GM18517 (cell line): Measurements from ENCODE around the gene MINDY4.

Source experiments
- ATAC-seq: cut with Tn5 transposase; IDR thresholded peaks from one replicate; pipeline ENCODE4 v1.9.1; 2021; ENCODE audit warnings: mild to moderate bottlenecking, moderate library complexity; ENCODE audit not compliant: unreplicated experiment

Gene MINDY4

DNA sequence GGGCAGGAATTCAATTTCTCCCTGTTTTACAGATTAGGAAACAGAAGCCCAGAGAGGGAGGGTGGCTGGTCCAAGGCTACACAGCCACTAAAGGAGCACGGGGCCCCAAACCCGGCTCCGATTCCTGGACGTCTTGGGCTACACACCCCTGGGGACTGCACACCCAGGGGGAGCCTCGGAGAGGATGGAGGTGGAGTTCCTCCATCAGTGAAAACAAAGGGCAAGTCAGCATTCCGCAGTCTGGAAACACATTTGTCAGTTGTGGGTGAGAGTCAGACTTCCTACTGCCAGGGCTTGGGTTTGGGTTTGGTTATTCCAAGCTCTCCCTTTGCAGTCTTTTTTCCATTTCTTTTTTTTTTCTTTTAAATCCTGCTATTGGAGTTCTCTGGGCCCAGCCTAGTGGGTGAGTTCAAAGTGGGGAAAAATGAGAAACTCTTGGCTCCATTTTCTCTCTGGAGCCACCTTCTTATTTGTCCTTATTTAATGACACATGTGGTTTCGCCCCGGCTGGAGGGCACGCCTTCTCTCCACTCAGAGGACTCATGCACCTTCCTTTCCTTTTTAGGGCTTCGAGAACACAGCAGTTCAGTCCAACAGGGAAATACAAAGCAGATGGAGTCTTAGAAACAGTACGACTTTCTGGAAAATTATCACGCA lies 80.6 kb downstream of the MINDY4 start:
- no peak for ATAC-seq

DNA sequence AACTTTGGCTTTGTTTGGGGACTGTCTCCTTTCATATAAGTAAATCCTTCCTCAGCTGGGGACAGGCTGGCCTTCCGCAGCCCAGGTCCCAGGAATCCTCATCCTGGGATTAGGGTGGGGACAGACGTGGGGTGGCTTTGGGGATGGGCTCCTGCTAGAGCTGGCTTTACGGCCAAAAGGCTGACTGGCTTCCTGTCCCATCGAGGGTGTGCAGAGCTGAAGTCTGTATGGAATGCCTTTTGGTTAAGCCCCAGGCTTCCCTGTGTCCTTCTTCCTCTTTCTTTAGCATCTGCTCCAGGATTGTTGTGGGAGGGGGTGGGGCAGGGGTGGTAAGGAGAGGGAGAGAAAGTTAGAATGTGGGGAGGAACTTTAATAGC lies 81.1 kb downstream of the MINDY4 start:
- no peak for ATAC-seq

DNA sequence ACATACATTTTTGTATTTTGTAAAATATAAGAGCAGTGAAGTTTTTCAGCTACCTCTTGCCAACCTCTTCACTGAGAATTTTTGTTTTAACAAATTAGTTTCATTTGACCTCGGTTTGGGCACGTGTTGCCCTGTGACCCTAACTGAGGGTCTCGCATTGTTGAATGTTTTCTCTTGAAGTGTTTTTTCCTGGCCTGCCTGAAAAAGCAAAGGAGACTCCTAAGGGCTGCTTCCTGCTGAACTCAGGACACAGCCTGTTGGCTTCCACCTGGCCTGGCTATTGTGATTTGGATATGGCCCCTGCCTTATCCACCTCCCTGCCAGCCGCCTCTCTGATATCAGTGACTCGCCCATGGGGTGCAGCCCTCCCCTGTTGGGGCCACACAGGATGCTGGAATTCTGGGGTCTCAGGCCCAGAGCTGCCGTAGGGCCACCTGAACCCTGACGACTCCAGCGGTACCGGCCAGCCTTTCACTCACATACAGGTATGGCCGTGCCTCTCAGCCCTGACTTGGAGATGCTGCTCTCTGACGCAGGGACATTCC lies 81.6 kb downstream of the MINDY4 start:
- no peak for ATAC-seq

DNA sequence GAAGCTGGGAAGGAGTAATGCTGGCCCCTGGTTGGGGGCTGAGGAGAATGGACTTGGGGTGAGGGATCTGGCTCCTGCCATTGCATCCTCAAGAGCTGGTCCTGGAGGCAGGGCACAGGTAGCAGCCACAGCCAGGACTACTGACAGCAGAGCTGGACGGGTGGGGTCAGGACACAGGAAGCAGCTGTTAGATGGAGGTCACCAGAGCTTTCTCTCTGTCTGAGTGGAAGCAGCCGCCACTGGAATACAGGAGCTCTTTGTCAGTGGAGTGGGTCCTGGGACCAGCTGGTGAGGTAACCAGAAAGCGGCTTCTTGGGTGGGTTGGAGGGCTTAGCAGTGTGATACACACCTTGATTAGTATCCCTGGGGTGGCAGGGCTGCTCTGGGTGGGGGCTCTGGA lies 82.4 kb downstream of the MINDY4 start:
- ATAC-seq = no peak

- ATAC-seq = no peak
Measured at GRCh38 chr7:30855936-30856335, 84.7 kb downstream of the MINDY4 start.

- ATAC-seq = no peak
Measured at GRCh38 chr7:30858576-30858975, 87.4 kb downstream of the MINDY4 start.

DNA sequence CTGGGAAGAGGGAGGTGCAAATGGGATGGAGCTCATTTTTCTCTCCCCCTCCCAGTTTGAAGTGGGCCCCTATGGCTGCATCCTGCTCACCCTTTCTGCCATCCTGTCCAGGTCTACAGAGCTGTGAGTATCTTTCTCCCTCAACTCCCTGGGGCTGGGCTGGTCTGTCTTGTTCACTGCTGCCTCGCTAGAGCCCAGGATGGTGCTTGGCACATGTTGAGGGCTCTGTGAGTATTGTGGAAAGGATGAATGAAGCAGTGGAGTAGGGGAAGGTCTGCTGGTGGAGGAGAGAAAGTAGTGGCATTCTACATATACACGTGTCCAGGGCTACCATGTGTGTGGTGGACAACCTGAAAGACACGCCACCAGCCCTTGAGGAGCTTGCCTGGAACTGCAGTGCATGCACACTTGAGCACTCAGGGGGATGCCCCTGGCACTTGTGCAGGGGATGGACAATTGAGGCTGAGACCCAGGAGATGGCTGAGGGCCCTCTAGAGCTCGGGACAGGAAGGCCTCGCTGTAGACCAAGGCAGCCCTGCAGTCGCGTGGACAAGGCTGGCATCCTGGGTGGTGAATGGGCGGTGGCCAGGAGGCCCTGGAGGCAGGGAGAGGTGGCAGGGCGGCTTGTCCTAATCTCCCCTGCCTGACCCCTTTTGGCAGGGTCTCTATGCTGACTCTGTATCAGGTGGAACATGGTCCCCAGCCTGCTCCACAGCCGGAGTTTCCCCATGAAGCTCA lies 88.2 kb downstream of the MINDY4 start:
- no peak for ATAC-seq

- no peak for ATAC-seq
Measured at GRCh38 chr7:30859940-30860496, 88.8 kb downstream of the MINDY4 start.

DNA sequence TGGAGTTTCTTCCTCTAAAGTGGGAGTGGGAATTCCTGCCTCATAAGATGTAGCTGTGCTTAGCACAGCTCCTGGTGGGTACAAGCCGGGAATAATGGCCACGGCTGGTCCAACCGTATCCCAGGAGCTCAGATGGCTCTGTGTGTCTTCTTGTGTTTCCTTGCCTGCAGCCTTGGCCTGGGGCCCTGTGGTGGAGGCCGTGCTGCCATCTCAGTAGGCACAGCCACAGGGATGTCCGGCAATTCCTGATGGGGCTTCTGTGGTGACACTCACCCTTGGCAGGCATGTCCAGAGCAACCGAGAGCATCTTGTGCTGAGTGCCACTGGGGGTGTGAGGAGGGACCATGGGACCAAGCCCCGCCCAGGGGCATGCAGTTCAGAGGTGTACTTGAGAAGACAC lies 90.4 kb downstream of the MINDY4 start:
- no peak for ATAC-seq

DNA sequence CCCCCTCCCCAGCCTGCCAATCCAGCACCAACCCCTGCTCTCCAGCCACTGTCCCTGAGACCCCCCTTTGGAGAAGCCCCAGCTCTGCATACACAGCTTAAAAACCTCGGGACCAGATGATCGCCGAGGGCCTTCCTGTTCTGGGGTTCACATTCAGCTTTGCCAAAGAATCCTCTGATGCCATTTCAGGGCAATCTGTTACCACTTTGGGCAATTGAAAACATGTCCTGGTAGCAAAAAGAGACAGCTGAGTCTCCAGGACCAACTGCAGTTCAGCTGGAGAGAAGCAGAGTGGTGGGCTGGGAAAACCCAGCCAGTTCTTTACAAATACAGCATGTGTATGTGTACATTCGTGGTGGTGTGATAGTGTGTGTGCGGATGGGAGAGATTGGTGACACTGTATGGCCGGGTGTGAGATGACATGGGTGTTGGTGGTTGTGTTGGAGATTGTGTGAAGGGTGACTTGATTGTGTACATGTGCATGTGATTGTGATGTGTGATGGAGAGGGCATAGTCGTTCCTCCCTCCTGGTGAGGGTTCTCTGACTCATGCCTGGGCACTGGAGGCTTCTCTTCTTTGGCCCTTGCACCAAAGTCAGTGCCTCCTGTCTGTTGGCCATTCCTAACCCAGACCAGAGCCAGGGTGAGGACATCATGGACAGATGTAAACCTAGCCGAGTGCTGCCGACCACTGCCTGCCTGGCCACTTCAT lies 91.9 kb downstream of the MINDY4 start:
- no peak for ATAC-seq

- no peak for ATAC-seq
Measured at GRCh38 chr7:30863706-30864035, 92.5 kb downstream of the MINDY4 start.

GRCh38 chr7:30864101-30864500 lies 92.9 kb downstream of the MINDY4 start:
- no peak for ATAC-seq

- ATAC-seq = no peak
Measured at GRCh38 chr7:30865076-30865475, 93.9 kb downstream of the MINDY4 start.

- ATAC-seq = no peak
Measured at GRCh38 chr7:30865821-30866220, 94.6 kb downstream of the MINDY4 start.

DNA sequence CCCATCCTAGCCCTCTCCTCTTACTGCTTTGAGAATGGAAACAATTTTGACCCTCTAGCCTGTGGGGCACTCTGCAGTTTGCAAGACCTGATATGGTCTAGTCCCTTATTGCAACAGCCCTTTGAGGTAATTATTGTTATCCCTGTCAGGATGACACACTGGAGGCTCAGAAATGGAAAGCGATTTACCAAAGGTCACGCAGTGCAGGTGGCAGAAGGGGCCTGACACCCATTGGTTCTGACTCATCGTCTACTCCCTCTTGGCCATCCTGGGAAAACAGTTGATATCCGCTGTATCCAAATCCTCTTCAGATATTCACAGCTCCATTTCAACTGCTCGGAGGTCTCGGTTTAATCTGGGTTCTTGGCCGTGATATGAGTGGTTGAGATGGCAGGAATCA lies 95.7 kb downstream of the MINDY4 start:
- no peak for ATAC-seq

DNA sequence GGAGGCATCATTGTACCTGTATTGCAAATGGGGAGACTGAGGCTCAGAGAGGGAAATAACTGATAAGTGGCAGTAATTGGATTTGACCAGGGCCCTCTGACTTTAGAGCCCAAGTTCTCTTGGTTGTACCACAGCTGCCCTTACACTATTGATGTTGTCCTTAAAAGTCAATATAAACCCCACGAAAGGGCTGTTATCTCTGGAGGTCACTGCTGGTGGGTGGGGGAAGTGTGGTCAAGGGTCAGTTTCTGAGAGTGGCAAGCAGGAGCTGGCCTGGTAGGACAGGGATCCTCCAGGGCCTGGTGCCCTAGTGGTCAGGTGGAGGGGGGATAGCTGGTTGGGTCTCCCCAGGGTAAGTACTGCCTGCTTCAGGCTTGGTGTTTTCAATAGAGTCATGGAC lies 96.3 kb downstream of the MINDY4 start:
- ATAC-seq = no peak

- ATAC-seq = no peak
Measured at GRCh38 chr7:30869794-30870611, 98.8 kb downstream of the MINDY4 start.

GRCh38 chr7:30870821-30871518 lies 99.8 kb downstream of the MINDY4 start:
- ATAC-seq = no peak

DNA sequence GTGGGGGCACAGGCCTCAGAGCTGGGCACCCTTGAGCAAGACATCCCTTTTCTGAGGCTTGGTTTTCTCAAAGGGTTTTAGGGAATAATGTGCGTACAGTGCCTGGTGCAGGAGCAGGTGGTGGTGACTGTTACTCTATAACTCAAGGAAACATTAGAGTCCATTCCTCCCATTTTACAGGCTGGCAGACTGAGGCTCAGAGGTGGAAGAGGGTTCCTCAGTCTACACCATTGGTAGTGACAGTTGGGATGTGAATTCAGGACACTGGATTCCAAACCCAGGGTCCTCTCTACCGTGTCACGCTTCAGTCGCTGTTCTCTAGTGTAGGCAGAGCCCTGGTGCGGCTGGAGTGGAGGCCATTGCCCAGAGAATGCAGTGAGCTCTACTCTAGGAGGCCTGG lies 100.4 kb downstream of the MINDY4 start:
- no peak for ATAC-seq

DNA sequence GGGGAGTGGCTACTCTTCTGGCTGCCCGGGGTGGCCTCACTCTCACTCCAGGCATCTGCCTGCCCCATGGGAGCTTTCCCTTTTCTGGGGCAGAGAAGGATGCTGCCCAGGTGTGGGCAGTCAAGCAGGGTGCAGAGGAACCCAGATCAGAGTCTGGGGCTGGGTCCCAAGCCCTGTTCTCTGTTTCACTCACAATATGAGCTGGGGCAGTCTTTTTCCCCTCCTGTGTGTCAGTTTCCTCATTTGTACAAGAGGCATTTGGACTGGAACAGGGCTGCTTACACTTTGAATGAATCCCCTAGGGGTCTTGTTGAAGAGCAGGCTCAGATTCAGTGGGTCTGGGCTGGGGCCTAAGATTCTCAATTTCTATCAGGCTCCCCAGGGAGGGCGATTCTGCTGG lies 102.0 kb downstream of the MINDY4 start:
- no peak for ATAC-seq
